AG09309 (cell line): ENCODE data around the gene VDR.
"Not testable (repeated sequence)": the region's sequence is repeated elsewhere in the genome, so short reads cannot be mapped to it uniquely, and the experiment has no call there.

Experiments
- DNase-seq: peaks from one replicate; pipeline ENCODE4 v3.0.0-alpha.2; 2010; ENCODE audit warnings: low read depth
- H3K4me3 ChIP-seq: 2 replicates; pipeline ENCODE4 v1.5.1; 2011; ENCODE audit warnings: mild to moderate bottlenecking, low read depth, low read length, moderate library complexity; ENCODE audit not compliant: control insufficient read depth
- TF ChIP-seq, protein P1 (sequence below): IDR thresholded peaks from 2 replicates; pipeline ENCODE4 v1.5.1; 2011; ENCODE audit warnings: mild to moderate bottlenecking, low read depth, low read length, inconsistent platforms; ENCODE audit not compliant: insufficient read depth, control insufficient read depth; ENCODE audit errors: missing control alignments

The VDR gene

DNA sequence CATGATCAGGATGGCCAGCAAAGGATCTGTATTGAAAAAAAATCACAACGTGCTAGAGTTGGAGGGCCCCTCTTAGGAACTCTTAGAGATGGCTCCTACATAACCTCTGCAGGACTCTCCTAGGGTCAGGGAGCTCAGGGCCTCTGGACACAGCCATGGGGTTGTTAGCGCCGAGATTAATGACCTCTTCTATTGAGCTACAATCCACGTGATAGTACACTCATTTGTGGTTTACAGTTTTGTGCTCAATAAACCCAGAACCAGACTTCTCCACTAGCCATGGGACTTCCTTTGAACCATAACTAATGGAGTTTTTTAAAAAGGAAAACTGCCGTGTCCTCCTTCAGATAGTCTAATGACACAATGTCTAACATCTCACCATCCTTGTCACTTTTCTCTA is 55.5 kb downstream of the VDR start:
- no peak overlapping the region for H3K4me3 ChIP-seq
- TF ChIP-seq, protein P1, sequence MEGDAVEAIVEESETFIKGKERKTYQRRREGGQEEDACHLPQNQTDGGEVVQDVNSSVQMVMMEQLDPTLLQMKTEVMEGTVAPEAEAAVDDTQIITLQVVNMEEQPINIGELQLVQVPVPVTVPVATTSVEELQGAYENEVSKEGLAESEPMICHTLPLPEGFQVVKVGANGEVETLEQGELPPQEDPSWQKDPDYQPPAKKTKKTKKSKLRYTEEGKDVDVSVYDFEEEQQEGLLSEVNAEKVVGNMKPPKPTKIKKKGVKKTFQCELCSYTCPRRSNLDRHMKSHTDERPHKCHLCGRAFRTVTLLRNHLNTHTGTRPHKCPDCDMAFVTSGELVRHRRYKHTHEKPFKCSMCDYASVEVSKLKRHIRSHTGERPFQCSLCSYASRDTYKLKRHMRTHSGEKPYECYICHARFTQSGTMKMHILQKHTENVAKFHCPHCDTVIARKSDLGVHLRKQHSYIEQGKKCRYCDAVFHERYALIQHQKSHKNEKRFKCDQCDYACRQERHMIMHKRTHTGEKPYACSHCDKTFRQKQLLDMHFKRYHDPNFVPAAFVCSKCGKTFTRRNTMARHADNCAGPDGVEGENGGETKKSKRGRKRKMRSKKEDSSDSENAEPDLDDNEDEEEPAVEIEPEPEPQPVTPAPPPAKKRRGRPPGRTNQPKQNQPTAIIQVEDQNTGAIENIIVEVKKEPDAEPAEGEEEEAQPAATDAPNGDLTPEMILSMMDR = no peak

GRCh38 chr12:47848853-47849252 is 55.9 kb downstream of the VDR start:
- DNase-seq = no peak
- TF ChIP-seq, protein P1 = no peak
- H3K4me3 ChIP-seq = no peak overlapping the region

More for the DNA sequence above, 55.5 kb downstream of the VDR start:
- no peak for DNase-seq

DNA sequence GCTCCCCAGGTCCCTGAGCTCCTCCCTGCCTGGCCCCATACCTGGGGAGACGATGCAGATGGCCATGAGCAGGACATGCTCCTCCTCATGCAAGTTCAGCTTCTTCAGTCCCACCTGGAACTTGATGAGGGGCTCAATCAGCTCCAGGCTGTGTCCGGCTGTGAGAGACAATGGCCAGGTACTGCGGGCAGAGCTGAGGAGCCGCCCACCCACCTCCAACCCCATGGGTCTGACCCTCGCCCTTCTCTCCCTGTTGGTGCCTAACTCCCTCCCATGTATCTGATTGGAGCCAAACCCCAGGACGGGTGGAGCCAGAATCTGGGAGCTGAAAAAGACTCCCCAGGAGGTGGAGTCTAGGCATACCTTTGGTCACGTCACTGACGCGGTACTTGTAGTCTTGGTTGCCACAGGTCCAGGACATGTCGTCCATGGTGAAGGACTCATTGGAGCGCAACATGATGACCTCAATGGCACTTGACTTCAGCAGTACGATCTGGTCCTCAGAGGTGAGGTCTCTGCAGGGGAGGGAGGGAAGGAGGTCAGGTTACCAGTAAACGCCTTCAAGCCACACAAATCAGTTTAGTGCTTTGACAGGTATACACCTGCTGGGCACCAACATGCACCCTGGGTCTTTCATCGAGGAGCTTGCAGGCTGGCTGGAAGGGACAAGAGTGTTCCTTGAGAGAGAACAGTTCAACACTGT is 58.3 kb downstream of the VDR start:
- no peak overlapping the region for H3K4me3 ChIP-seq
- TF ChIP-seq, protein P1 = no peak
- no peak for DNase-seq

GRCh38 chr12:47845081-47845480 is 59.7 kb downstream of the VDR start:
- no peak overlapping the region for H3K4me3 ChIP-seq
- no peak for DNase-seq
- TF ChIP-seq, protein P1 = no peak

DNA sequence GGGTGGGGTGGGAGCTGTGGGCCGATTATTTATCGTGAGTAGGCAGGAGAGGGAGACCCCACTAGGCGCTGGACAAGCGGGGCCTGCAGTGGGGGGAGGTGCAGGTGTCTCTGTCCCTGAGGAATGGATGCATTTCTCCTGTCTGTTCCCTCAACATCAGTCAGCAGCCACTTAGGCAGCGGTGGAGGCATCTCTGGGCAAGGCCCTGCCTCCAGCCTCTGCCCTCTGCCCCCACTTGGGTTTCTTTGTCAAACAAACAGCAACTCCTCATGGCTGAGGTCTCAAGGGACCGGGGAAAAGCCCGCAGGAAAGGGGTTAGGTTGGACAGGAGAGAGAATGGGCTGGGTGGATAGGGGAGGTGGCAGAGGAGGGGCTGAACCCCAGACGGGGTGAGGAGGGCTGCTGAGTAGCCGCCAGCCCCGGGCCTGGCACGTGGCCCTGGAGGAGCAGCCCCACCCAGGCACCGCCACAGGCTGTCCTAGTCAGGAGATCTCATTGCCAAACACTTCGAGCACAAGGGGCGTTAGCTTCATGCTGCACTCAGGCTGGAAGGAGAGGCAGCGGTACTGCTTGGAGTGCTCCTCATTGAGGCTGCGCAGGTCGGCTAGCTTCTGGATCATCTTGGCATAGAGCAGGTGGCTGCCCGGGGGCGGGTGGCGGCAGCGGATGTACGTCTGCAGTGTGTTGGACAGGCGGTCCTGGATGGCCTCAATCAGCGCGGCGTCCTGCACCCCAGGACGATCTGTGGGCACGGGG is 60.4 kb downstream of the VDR start:
- TF ChIP-seq, protein P1 = no peak
- DNase-seq = no peak
- no peak overlapping the region for H3K4me3 ChIP-seq

DNA sequence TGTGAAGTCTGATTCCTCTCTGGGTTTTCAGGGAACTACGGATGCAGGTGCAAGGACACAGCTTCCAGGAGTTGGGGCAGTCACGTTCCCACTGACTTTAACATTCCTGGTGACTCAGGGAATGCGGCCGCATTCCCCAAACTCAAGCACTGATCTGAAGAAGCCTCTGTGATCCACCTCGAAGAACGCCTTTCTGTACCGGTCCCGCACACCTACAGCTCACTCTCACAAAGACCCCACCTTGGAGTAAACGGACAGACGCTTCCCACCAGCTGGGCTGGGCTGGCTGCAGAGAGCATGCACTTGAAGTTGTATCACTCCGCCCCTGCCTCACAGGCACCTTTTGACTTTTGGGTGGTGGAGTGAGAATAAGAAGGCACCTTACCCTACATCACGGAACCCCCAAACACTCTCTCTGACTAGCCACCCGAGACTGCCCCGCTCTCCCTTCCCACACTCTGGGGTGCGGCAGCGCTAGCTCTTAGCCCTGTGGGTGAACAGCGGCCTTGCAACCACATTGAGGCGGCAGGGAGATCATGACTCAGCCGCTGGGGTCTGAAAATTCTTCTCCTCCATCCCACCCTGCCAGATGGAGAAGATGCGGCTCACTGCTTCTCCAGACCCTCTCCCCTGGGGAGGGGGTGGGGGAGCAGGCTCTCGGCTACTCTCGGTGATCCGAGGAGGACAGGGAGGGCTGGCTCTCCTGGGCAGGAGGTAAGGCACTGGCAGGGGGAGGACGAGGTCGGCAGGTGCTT is 61.4 kb downstream of the VDR start:
- no peak overlapping the region for H3K4me3 ChIP-seq
- TF ChIP-seq, protein P1 = no peak
- no peak for DNase-seq

- not testable (repeated sequence) for H3K4me3 ChIP-seq, DNase-seq
These were observed 62.3 kb downstream of the VDR start for GRCh38 chr12:47842543-47842942.
